HepG2 (cell line): ENCODE measurements around the gene NAIF1. TPM values are rescaled to one million over a fixed set of nuclear protein-coding genes. Genes with fewer than 3 reads are reported as not detected.

Source experiments
- BHLHE40 ChIP-seq: IDR thresholded peaks from 2 replicates; pipeline ENCODE4 v1.6.1; 2011; ENCODE audit warnings: low read length, improper control_type of control experiment
- FOXK1 ChIP-seq: sonication (generic); formaldehyde crosslinking; IDR thresholded peaks from 2 replicates; pipeline ENCODE4 v1.4.0; 2020; ENCODE audit warnings: low read depth, missing genetic modification reagents, borderline replicate concordance
- HOXA7 ChIP-seq: sonication (generic); formaldehyde crosslinking; IDR thresholded peaks from 2 replicates; pipeline ENCODE4 v1.8.1; 2022; ENCODE audit warnings: mild to moderate bottlenecking, missing genetic modification reagents, moderate library complexity
- MAFF ChIP-seq: IDR thresholded peaks from 2 replicates; pipeline ENCODE4 v1.6.1; 2011; ENCODE audit warnings: low read depth, low read length, improper control_type of control experiment
- POLR2A ChIP-seq, 2 experiments: IDR thresholded peaks; 2 replicates each; pipeline ENCODE4 v1.6.1; 2011; ENCODE audit warnings: low read depth in 2 of 2, low read length in 2 of 2, mild to moderate bottlenecking in 1 of 2, moderate library complexity in 1 of 2; ENCODE audit not compliant: insufficient read depth in 1 of 2
- RFXANK ChIP-seq: IDR thresholded peaks from 2 replicates; pipeline ENCODE4 v1.6.1; 2016
- SIN3B ChIP-seq: fragments of 150-350 bp; IDR thresholded peaks from 2 replicates; pipeline ENCODE4 v1.6.1; 2014; ENCODE audit warnings: low read length
- ZNF501 ChIP-seq: sonication (generic); formaldehyde crosslinking; IDR thresholded peaks from 2 replicates; pipeline ENCODE4 v1.5.1; 2020; ENCODE audit warnings: mild to moderate bottlenecking, moderate library complexity, missing genetic modification reagents
- ZNF557 ChIP-seq: sonication (generic); formaldehyde crosslinking; IDR thresholded peaks from 2 replicates; pipeline ENCODE4 v1.4.0; 2020; ENCODE audit warnings: missing genetic modification reagents
- ZNF558 ChIP-seq: sonication (generic); formaldehyde crosslinking; IDR thresholded peaks from 2 replicates; pipeline ENCODE4 v1.9.0; 2022; ENCODE audit warnings: mild to moderate bottlenecking, missing genetic modification reagents, borderline replicate concordance
- ZNF570 ChIP-seq: sonication (generic); formaldehyde crosslinking; IDR thresholded peaks from 2 replicates; pipeline ENCODE4 v1.4.0; 2020; ENCODE audit warnings: mild to moderate bottlenecking, missing genetic modification reagents, borderline replicate concordance
- ZNF577 ChIP-seq: sonication (generic); formaldehyde crosslinking; IDR thresholded peaks from 2 replicates; pipeline ENCODE4 v1.4.0; 2020; ENCODE audit warnings: mild to moderate bottlenecking, low read depth, missing genetic modification reagents, borderline replicate concordance
- polyA plus RNA-seq, 8 experiments: library from polyadenylated mRNA; depleted of rRNA in 3 of 8; stranded (reverse) in 7 of 8; unstranded in 1 of 8; fragments of >200 nt; fragmentation: Illumina TruSeq in 4 of 8; extraction: Trizol in 4 of 8; gene quantifications; 2 replicates each; pipeline versions ENCODE4 v1.2.1 to v1.2.3, GENCODE V29; 2011 to 2016; ENCODE audit warnings: low read depth in 4 of 8, missing spikeins in 1 of 8, mixed read lengths in 1 of 8; ENCODE audit not compliant: insufficient read depth in 1 of 8
- total RNA-seq, 5 experiments: library from RNA; depleted of rRNA; stranded (reverse); fragments of >200 nt; fragmentation: Illumina TruSeq; extraction: Trizol; gene quantifications; 2 replicates each; pipeline ENCODE4 v1.2.3, GENCODE V29; 2016; ENCODE audit warnings: low read depth in 1 of 5
- TF ChIP-seq, protein P1 (sequence below): sonication (generic); formaldehyde crosslinking; IDR thresholded peaks from 2 replicates; pipeline ENCODE4 v1.4.0; 2020; ENCODE audit warnings: missing genetic modification reagents, borderline replicate concordance
- TF ChIP-seq, protein P2 (sequence below): sonication (generic); formaldehyde crosslinking; IDR thresholded peaks from 2 replicates; pipeline ENCODE4 v1.4.0; 2020; ENCODE audit warnings: missing genetic modification reagents
- TF ChIP-seq, protein P3 (sequence below): sonication (generic); formaldehyde crosslinking; IDR thresholded peaks from 2 replicates; pipeline ENCODE4 v1.4.0; 2020; ENCODE audit warnings: mild to moderate bottlenecking, missing genetic modification reagents, borderline replicate concordance
- TF ChIP-seq, protein P4 (sequence below): sonication (generic); formaldehyde crosslinking; IDR thresholded peaks from 2 replicates; pipeline ENCODE4 v1.5.0; 2020; ENCODE audit warnings: missing genetic modification reagents
- TF ChIP-seq, protein P5 (sequence below): IDR thresholded peaks from 2 replicates; pipeline ENCODE4 v1.6.1; 2018; ENCODE audit warnings: missing genetic modification reagents, mild to moderate bottlenecking, missing compliant biosample characterization

The NAIF1 gene
- total and polyA plus RNA-seq, 2 of the 13 experiments (the other 11 are each of a cell fraction or from before 2014, with no cell fraction given): 6.0 to 6.9 TPM

DNA sequence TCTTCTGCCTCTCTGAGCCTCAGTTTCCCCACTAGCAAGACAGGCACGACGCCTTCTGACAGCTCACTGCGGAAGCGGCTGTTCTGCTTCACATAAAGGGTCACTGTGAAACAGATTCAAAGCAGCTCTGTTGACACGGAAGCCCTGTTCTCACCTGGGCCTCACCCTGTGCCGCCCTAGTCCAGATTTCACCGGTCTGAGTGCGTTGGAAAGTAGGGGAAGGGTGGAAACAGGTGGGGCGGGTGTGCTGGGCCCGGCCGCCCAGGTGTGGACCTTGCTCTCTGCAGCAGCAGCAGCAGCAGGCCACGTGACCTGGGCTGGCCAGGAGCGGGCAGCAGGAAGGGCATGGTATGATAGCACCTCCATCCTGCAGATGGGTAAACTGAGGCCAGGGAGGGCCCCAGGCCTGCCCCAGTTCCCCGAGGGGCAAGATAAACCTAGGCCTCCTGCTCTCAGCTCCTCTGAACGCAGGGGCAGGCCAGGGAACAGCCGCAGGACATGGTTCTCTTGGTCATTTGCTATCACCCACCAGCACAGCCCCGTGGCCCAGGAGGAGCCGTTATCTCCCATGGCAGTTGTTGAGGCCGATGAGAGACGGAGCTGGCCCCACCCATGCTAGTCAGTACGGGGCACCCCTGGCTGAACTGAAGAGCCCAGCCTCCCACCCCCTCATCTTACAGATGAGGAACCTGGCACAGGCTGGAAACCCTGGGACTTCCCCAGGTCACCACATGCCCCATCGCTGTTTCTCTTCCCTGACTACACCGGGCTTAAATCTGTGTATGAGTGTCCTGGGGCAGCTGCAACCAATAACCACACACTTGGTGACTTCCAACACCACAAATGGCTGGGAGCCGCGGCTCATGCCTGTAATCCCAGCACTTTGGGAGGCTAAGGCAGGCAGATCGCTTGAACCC is 48.3 kb upstream of the NAIF1 start (continued):
- TF ChIP-seq, protein P1, sequence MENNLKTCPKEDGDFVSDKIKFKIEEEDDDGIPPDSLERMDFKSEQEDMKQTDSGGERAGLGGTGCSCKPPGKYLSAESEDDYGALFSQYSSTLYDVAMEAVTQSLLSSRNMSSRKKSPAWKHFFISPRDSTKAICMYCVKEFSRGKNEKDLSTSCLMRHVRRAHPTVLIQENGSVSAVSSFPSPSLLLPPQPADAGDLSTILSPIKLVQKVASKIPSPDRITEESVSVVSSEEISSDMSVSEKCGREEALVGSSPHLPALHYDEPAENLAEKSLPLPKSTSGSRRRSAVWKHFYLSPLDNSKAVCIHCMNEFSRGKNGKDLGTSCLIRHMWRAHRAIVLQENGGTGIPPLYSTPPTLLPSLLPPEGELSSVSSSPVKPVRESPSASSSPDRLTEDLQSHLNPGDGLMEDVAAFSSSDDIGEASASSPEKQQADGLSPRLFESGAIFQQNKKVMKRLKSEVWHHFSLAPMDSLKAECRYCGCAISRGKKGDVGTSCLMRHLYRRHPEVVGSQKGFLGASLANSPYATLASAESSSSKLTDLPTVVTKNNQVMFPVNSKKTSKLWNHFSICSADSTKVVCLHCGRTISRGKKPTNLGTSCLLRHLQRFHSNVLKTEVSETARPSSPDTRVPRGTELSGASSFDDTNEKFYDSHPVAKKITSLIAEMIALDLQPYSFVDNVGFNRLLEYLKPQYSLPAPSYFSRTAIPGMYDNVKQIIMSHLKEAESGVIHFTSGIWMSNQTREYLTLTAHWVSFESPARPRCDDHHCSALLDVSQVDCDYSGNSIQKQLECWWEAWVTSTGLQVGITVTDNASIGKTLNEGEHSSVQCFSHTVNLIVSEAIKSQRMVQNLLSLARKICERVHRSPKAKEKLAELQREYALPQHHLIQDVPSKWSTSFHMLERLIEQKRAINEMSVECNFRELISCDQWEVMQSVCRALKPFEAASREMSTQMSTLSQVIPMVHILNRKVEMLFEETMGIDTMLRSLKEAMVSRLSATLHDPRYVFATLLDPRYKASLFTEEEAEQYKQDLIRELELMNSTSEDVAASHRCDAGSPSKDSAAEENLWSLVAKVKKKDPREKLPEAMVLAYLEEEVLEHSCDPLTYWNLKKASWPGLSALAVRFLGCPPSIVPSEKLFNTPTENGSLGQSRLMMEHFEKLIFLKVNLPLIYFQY: peak; percentile 83; the same call in 1 of the 2 replicates
- TF ChIP-seq POLR2A (IDR thresholded peaks at IDR 0.05; ENCODE audit: insufficient read depth in 1 of 2, low read depth in 2 of 2, low read length in 2 of 2): peak in 1 of 2 experiments; percentile 43; a peak in 1 of 4 replicates
- TF ChIP-seq RFXANK (CRISPR knock-in tag): no peak
- TF ChIP-seq ZNF570 (CRISPR knock-in tag): no peak
- TF ChIP-seq MAFF: no peak
- TF ChIP-seq ZNF501 (CRISPR knock-in tag): peak; percentile 98
- TF ChIP-seq, protein P2, sequence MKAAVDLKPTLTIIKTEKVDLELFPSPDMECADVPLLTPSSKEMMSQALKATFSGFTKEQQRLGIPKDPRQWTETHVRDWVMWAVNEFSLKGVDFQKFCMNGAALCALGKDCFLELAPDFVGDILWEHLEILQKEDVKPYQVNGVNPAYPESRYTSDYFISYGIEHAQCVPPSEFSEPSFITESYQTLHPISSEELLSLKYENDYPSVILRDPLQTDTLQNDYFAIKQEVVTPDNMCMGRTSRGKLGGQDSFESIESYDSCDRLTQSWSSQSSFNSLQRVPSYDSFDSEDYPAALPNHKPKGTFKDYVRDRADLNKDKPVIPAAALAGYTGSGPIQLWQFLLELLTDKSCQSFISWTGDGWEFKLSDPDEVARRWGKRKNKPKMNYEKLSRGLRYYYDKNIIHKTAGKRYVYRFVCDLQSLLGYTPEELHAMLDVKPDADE (CRISPR knock-in tag): no peak
- no peak for TF ChIP-seq ZNF577 (CRISPR knock-in tag)
- TF ChIP-seq, protein P3, sequence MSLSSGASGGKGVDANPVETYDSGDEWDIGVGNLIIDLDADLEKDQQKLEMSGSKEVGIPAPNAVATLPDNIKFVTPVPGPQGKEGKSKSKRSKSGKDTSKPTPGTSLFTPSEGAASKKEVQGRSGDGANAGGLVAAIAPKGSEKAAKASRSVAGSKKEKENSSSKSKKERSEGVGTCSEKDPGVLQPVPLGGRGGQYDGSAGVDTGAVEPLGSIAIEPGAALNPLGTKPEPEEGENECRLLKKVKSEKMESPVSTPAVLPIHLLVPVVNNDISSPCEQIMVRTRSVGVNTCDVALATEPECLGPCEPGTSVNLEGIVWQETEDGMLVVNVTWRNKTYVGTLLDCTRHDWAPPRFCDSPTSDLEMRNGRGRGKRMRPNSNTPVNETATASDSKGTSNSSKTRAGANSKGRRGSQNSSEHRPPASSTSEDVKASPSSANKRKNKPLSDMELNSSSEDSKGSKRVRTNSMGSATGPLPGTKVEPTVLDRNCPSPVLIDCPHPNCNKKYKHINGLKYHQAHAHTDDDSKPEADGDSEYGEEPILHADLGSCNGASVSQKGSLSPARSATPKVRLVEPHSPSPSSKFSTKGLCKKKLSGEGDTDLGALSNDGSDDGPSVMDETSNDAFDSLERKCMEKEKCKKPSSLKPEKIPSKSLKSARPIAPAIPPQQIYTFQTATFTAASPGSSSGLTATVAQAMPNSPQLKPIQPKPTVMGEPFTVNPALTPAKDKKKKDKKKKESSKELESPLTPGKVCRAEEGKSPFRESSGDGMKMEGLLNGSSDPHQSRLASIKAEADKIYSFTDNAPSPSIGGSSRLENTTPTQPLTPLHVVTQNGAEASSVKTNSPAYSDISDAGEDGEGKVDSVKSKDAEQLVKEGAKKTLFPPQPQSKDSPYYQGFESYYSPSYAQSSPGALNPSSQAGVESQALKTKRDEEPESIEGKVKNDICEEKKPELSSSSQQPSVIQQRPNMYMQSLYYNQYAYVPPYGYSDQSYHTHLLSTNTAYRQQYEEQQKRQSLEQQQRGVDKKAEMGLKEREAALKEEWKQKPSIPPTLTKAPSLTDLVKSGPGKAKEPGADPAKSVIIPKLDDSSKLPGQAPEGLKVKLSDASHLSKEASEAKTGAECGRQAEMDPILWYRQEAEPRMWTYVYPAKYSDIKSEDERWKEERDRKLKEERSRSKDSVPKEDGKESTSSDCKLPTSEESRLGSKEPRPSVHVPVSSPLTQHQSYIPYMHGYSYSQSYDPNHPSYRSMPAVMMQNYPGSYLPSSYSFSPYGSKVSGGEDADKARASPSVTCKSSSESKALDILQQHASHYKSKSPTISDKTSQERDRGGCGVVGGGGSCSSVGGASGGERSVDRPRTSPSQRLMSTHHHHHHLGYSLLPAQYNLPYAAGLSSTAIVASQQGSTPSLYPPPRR (CRISPR knock-in tag): peak; percentile 98
- TF ChIP-seq BHLHE40: peak; percentile 82
- no peak for TF ChIP-seq ZNF558 (CRISPR knock-in tag)
- TF ChIP-seq, protein P4, sequence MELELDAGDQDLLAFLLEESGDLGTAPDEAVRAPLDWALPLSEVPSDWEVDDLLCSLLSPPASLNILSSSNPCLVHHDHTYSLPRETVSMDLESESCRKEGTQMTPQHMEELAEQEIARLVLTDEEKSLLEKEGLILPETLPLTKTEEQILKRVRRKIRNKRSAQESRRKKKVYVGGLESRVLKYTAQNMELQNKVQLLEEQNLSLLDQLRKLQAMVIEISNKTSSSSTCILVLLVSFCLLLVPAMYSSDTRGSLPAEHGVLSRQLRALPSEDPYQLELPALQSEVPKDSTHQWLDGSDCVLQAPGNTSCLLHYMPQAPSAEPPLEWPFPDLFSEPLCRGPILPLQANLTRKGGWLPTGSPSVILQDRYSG (CRISPR knock-in tag): no peak
- no peak for TF ChIP-seq HOXA7 (CRISPR knock-in tag)
- TF ChIP-seq, protein P5, sequence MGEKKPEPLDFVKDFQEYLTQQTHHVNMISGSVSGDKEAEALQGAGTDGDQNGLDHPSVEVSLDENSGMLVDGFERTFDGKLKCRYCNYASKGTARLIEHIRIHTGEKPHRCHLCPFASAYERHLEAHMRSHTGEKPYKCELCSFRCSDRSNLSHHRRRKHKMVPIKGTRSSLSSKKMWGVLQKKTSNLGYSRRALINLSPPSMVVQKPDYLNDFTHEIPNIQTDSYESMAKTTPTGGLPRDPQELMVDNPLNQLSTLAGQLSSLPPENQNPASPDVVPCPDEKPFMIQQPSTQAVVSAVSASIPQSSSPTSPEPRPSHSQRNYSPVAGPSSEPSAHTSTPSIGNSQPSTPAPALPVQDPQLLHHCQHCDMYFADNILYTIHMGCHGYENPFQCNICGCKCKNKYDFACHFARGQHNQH (CRISPR knock-in tag): peak; percentile 91
- TF ChIP-seq ZNF557 (CRISPR knock-in tag): no peak
- TF ChIP-seq FOXK1 (CRISPR knock-in tag): no peak; the same call in none of the 2 replicates
- no peak for TF ChIP-seq SIN3B
